Adipose tissue (tissue), 3 donors: ENCODE results near the gene FBXW9. TPM values are rescaled to one million over a fixed set of nuclear protein-coding genes. Genes with fewer than 3 reads are reported as not detected.
"Not testable (repeated sequence)": the region's sequence is repeated elsewhere in the genome, so short reads cannot be mapped to it uniquely, and the experiment has no call there.

Experiments used
- H3K27ac ChIP-seq: one replicate; pipeline ENCODE4 v1.5.1; 2013; ENCODE audit warnings: low read depth, low read length
- WGBS, 3 donors: extraction: QIAGEN DNeasy Blood & Tissue Kit; methylation state at CpG; one replicate each; pipeline ENCODE4 v1.1.7; 2013; 5-methylcytosine and 5-hydroxymethylcytosine counted together
- polyA plus RNA-seq, 3 donors: library from polyadenylated mRNA; stranded (reverse); fragments of 200-250 nt; gene quantifications; one replicate each; pipeline ENCODE4 v1.2.3, GENCODE V29; 2013
- donor health status: healthy with polysubstance abuse.
- donor health status: Bipolar disorder and iron deficiency.
- donor health status: healthy.

The FBXW9 gene
- polyA plus RNA-seq, 3 donors, result 3.9 to 7.4 (median 6.6) TPM

- H3K27ac ChIP-seq, result no peak overlapping the region
- 85 to 87% (median 87%) methylated on average over 5 of the region's 5 CpGs for WGBS, 3 donors
Measured at GRCh38 chr19:12692960-12693359, 3.5 kb downstream of the FBXW9 start.

DNA sequence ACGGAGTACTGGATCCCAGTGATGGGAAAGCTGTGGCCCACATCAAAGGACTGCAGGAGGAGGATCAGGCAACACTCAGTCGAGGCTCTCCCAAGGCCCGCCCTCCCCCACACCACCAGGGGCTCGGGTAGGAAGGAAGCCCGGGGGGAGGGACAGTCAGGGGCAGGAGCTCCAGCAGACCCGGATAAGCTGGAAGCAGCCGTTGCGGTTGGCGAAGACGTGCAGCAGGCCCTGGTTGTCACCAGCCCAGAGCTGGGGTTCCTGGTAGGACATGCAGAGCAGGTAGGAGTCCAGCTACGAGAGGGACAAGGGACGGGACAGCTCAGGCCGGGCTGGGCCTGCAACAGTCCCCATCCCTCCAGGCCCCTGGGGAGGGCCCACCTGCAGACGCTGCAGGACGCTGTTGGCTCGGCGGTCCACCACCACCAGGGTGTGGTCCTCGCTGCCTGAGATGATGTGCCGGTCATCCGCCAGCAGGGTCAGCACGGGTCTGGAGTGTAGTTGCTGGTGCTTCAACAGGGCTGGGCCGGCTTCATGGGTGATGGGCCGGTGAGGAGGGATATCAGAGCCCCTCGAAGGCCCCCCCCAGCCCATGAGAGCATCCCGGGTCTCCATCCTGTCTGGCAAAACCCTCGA lies 6.7 kb downstream of the FBXW9 start:
- WGBS, 3 donors, result 58 to 85% (median 71%) methylated on average over 26 of the region's 26 CpGs
- no peak overlapping the region for H3K27ac ChIP-seq

- WGBS, 3 donors, result 86 to 90% (median 88%) methylated on average over 12 of the region's 12 CpGs
- no peak overlapping the region for H3K27ac ChIP-seq
Measured at GRCh38 chr19:12689012-12689411, 7.4 kb downstream of the FBXW9 start.

- 85 to 92% (median 86%) methylated on average over 6 to 9 of the region's 9 CpGs for WGBS, 3 donors
Measured at GRCh38 chr19:12687496-12688196, 8.8 kb downstream of the FBXW9 start, which contains the start of gene GNG14. Gene GNG14 (plus strand): TSS chr19:12687998. CDS start chr19:12688049, 51 bp downstream.

DNA sequence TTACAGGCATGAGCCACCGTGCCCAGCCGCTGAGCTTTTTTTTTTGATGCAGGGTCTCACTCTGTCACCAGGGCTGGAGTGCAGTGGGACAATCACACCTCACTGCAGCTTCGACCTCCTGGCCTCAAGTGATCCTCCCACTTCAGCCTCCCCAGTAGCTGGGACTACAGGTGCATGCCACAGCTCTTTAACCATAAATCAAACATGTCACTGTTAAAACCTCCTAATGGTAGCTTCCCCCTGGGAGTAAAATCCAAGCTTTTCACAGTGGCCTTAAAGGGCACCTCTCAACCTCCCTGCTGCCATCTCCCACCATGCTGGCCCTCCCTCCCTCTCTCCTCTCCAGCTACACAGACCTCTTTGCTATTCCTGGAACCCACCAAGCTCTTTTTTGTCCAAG lies 10.6 kb downstream of the FBXW9 start:
- WGBS, 3 donors, result 80 to 90% (median 90%) methylated on average over 3 of the region's 3 CpGs

More at GRCh38 chr19:12687496-12688196, 8.8 kb downstream of the FBXW9 start, which contains the start of gene GNG14:
- no peak within 1 kb of the TSS for H3K27ac ChIP-seq

DNA sequence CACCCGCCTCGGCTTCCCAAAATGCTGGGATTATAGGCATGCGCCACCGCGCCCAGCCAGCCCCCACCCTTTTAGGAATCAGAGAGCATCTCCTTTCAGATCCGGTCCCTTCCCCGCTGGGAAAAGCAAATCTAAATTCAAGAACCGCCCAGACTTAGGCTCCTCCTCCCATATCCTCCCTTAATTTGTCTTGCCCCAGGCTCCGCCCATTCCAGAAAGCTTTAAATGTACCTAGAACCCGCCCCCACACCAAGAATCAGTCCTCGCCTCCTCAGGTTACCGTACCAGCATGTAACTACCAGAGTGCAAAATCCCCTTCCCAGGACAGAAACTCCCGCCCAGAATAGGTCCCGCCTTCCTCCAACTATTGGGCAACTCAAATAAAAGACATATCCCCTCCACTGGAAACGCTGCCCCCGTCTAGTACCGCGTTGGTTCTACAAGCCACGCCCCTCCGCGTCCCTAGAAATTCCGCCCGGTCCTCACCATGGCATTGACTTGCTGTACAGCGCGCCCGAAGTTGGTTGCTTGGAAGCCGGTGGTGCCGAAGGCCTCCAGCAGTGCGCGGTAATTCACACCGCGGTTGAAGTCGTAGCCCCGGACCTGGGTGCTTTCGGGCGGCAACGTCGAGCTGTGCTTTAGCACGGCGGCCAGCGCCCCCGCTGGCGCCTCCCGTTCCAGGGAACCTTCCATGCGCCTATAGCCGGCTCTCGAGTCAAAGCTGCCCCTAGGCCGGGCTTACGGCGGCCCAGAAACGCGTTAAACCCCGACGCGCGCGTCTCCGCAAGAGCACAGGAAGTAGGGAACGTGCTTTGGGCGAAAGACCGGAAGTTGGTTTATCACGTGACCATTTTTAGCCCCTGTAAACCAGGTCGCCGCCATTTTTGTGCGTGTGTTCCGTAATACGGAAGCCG lies 15.1 kb downstream of the FBXW9 start, which contains the start of gene DHPS:
TSS of gene DHPS (minus strand) at position 807 of the 914 bp plus-strand sequence. CDS start at position 693, 114 bp downstream.
- 0 to 1% (median 0%) methylated on average over 68 of the region's 68 CpGs for WGBS, 3 donors
- peak within 1 kb of the TSS; percentile 99 for H3K27ac ChIP-seq

More for the DNA sequence above, 10.6 kb downstream of the FBXW9 start:
- no peak overlapping the region for H3K27ac ChIP-seq

DNA sequence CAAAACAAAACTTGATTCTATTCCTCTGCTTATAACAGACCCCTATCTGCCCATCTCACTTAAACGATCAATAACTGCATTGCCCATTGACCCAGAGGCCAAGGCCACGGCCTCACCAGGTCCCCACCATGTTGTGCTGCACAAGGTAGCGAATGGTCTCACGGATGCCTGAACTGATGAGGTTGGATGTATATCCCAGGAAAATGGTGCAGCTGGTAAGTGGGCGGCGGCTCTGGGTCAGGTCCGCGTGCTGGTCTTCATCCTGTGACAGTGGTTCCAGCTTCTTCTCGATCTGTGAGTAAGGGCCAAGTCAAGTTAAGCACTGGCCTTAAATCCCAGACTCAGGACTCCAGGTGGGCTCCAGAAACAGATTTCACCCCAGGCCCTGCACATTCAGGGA lies 16.4 kb downstream of the FBXW9 start:
- WGBS, 3 donors, result 88 to 95% (median 90%) methylated on average over 9 of the region's 9 CpGs

DNA sequence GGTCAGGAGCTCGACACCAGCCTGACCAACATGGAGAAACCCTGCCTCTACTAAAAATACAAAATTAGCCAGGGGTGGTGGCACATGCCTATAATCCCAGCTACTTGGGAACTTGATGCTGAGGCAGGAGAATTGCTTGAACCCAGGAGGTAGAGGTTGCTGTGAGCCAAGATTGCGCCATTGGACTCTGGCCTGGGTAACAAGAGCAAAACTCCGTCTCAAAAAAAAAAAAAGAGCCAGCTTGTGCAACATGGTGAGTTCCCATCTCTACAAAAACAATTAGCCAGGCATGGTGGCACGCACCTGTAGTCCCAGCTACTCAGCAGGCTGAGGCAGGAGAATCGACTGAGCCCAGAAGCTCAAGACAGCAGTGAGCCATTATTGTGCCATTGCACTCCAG lies 18.4 kb downstream of the FBXW9 start:
- 75 to 90% (median 83%) methylated on average over 5 of the region's 5 CpGs for WGBS, 3 donors
- H3K27ac ChIP-seq, result not testable (repeated sequence)

More for the DNA sequence above, 16.4 kb downstream of the FBXW9 start:
- no peak overlapping the region for H3K27ac ChIP-seq

GRCh38 chr19:12676928-12677327 lies 19.5 kb downstream of the FBXW9 start:
- WGBS, 3 donors, result 89 to 93% (median 91%) methylated on average over 12 of the region's 12 CpGs
- no peak overlapping the region for H3K27ac ChIP-seq

- 14 to 34% (median 18%) methylated on average over 4 of the region's 4 CpGs for WGBS, 3 donors
- H3K27ac ChIP-seq, result no peak overlapping the region
Measured at GRCh38 chr19:12676384-12676792, 20.0 kb downstream of the FBXW9 start.

DNA sequence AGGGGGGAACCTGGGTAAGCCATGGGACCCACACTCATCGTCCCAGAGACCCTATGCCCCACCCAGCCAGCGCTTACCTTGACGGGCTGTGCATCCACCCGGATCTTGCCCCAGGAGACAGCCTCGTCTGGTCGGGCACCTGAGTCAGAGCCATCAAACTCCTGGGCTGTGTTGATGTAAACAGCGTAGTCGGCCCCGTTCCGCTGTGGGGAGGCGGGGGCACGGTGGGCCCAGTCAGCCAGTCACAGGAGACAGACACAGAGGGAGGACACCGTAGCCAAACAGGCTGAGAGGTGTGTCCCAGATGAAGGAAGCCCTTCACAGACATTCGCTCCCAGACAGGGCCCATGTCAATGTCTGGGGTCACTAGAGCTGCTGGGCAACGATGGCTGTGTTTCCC lies 20.5 kb downstream of the FBXW9 start:
- WGBS, 3 donors, result 86 to 88% (median 87%) methylated on average over 13 to 15 of the region's 15 CpGs
- no peak overlapping the region for H3K27ac ChIP-seq

DNA sequence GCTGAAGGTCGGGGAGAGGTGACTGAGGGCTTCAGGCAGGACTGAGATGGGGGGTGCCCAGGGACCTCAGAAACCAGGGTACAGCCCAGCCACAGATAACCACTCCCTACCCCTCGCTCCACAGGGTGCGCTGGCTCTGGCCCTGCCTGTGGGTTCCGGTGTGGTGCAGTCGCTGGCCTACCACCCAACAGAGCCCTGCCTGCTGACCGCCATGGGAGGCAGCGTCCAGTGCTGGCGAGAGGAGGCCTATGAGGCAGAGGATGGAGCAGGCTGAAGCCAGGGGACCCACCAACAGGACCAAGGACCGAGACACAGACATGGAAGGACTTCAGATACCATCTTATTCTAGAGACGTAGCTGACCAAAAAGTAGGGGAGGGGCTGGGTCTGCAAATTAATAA lies 21.0 kb downstream of the FBXW9 start:
- H3K27ac ChIP-seq, result no peak overlapping the region
- 92 to 94% (median 94%) methylated on average over 10 of the region's 10 CpGs for WGBS, 3 donors

DNA sequence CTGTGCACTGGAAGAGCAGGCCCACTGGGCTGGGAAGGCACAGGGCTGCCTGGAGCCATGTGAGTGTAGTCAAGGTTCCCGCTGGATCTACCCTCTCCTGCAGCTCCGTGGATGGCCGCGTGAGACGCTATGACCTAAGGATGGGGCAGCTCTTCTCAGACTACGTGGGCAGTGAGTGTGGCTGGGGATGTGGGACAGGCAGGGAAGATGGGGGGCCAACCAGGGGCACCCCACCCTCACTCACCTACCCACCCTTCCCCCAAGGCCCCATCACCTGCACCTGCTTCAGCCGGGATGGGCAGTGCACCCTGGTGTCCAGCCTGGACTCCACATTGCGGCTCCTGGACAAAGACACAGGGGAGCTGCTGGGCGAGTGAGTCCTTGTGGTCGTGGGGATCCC lies 23.7 kb downstream of the FBXW9 start:
- no peak overlapping the region for H3K27ac ChIP-seq
- WGBS, 3 donors, result 77 to 90% (median 85%) methylated on average over 10 of the region's 10 CpGs

- H3K27ac ChIP-seq, result no peak overlapping the region
- WGBS, 3 donors, result 29 to 43% (median 41%) methylated on average over 24 to 26 of the region's 26 CpGs
Measured at GRCh38 chr19:12670159-12670928, 26.1 kb downstream of the FBXW9 start.

DNA sequence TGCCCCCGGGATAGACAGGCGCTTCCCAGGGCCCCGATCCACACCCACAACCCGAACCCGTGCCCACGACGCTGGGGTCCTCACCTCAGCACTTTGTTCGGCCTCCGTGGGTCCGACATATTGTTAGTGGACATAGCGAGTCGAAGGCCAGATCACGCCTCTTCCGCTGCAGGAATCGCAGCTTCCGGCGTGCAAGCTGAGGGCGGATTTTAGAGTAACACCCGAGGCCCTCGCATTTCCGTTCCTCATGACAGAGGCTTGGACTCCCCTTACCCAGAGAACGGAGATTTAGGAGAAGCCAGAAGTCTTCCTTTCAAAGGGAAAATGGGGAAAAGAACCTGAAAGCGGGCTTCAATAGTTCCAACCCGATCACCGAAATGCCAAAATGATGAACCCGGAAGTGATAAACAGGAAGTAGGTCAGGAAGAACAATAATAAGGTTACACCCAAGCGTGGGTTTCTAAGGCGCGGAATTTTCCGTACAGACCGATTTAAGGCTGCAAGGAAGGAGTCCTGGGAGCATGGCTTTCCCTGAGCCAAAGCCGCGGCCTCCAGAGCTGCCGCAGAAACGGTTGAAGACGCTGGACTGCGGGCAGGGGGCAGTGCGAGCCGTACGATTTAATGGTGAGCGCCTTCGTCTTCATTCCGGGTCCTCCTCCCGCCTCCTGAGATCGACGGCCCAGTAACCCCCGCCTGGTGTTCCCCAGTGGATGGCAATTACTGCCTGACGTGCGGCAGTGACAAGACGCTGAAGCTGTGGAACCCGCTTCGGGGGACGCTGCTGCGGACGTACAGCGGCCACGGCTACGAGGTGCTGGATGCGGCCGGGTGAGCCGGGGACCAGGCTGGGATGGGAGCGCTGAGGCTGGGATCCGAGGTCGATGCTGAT lies 26.9 kb downstream of the FBXW9 start:
- peak overlapping the region; percentile 88 for H3K27ac ChIP-seq
- 0 to 1% (median 1%) methylated on average over 64 of the region's 64 CpGs for WGBS, 3 donors

DNA sequence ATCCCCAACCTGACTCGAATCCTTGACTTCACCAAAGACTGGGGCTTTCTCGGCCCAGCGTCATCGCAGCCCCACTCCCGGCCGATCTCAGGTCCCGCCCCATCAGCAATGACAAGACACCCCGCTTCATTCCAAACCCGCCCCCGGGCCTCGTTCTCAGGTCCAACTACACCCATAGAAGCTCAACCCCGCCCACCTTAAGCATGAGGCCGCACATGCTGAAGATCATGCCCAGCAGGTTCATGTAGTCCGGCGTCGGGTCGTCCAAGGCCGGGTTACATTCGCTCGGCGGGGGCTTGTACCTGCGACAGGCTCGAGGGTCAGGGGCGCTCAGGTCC lies 27.5 kb downstream of the FBXW9 start:
- no peak overlapping the region for H3K27ac ChIP-seq

DNA sequence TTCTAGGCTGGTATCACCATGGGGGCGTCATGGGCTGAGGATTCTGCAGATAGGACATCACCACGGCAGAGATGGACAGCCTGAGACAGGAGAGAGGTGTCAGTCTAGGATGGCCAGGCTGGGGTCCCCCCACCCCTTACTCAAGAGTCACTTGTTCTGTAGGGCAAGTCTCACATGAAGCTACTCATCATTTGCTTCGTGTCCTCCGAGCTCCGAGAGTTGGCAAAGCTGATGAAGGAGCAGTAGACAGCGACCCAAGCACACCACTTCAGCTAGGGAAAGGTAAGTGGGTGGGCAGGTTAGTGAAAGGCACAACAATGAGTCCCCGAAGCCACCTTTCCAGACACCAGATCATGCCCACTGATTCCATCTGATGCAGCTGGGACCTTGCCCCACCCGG lies 28.1 kb downstream of the FBXW9 start:
- no peak overlapping the region for H3K27ac ChIP-seq
- WGBS, 3 donors, result 50 to 73% (median 68%) methylated on average over 8 of the region's 8 CpGs

More for the DNA sequence above, 27.5 kb downstream of the FBXW9 start:
- 0 to 1% (median 1%) methylated on average over 24 of the region's 24 CpGs for WGBS, 3 donors
